ENCODE measurements around the gene GRIK4.
"Not testable (repeated sequence)": the region's sequence is repeated elsewhere in the genome, so short reads cannot be mapped to it uniquely, and the experiment has no call there.

Gene GRIK4

DNA sequence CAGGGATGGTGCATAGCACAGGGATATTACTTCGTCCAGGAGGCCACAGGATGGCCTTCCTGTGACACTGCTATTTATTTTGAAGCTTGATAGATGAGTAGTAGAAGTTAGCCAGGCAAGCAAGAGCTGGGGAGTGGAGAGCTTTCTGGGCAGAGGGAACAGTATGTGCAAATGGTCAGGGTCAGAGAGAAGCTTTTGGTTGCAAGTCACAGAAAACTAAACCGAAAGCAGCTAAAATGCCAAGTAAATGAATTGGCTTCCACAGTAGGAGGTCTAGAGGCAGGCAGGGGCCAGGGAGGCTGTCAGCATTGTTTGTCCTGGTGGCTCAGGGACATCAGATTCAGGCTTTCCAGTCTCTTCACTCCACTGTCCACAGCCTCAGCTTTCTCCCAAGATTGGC is 247.5 kb downstream of the GRIK4 start:
- no peak for DNase-seq

DNA sequence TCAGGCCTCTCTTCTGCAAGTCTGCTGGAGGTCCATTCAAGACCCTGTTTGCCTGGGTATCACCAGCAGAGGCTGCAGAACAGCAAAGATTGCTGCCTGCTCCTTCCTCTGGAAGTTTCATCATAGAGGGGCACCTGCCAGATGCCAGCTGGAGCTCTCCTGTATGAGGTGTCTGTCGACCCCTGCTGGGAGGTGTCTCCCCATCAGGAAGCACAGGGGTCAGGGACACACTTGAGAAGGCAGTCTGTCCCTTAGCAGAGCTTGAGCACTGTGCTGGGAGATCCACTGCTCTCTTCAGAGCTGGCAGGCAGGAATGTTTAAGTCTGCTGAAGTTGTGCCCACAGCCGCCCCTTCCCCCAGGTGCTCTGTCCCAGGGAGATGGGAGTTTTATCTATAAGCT is 254.2 kb downstream of the GRIK4 start:
- DNase-seq, result not testable (repeated sequence)

DNA sequence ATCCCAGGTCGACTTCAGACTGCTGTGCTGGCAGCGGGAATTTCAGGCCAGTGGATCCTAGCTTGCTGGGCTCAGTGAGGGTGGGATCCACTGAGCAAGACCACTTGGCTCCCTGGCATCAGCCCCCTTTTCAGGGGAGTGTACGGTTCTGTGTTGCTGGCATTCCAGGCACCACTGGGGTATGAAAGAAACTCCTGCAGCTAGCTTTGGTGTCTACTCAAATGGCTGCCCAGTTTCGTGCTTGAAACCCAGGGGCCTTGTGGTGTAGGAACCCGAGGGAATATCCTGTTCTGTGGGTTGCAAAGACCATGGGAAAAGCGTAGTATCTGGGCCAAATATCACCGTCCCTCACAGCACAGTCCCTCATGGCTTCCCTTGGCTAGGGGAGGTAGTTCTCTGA is 254.8 kb downstream of the GRIK4 start:
- no peak for DNase-seq

DNA sequence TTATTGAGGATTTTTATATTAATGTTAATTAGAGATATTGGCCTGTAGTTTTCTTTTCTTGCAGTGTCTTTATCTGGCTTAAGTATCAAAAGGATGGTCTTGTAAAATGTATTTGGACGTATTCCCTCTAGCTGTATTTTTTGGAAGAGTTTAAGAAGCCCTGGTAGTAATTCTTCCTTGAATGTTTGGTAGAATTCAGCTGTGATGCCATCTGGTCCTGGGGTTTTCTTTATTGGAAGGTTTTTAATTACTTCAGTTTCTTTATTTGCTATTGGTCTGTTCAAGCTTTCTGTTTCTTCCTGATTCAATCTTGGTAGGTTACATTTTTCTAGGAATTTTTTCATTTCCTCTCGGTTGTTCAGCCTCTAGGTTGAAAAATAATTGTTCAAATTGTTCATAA is 257.4 kb downstream of the GRIK4 start:
- DNase-seq, result no peak

DNA sequence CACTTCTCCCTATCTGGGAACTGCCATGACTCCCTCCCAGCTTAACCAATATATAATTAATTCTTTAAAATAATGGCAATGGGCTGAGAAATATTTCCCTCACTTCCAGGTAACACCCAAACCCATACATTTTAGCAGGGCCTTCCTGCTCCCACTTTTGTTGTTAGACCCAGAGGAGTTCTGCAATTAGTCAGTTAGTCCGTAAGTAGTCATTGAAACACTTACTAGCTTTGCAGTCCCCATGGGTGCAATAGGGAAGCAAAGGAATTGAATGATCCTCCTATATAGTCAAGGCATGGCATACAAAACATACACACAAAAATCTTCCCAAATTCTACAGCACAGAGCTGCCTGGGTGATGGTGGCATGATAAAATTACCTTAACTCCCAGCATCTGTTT is 258.4 kb downstream of the GRIK4 start:
- DNase-seq, result no peak

DNA sequence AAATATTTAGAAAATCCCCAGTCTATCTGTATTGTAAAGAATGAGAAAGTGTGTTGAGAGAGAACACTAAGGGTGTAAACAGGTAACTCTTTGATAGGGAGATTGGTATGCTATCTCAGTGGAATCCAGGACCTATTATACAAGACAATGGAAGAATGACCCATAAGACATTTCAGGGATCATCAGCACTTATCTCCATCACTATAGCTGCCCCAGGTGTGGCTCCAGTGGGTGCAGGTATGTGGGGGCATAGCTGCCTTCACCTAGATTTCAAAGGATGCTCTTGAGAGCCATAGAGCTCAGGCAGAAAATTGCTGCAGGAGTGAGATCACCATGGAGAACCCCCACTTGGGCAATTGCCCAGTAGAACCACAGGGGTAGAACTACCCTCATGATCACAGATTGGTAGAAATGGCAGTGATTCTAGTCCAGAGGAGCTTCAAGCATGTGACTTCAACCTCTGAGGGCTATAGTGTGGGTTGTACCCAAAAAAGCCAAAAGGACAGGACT is 260.1 kb downstream of the GRIK4 start:
- no peak for DNase-seq

DNA sequence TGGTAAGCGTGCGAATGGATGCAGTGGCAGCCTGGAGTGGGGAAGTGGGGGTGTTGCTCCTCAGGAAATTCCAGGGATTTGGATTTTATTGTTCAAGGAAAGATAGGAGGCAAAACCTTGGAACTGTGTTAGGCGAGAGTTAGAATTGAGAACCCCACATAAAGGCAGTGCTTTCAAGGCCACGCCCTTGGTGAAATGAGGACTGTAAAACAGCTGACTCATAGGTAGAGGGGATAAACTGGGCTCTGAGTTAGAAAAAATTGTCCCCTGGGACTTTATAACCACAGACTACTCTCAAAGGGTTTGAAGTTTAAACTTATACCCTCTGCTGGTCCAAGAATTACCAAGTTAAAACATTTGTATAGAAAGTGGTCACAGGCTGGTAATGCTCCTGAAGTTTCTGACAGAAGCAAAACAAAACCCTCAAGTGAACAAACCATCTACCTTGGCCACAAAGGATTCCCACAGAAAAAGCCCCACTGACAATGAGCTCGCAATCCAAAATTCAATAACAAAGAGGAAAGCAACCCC is 262.0 kb downstream of the GRIK4 start:
- no peak for DNase-seq

DNA sequence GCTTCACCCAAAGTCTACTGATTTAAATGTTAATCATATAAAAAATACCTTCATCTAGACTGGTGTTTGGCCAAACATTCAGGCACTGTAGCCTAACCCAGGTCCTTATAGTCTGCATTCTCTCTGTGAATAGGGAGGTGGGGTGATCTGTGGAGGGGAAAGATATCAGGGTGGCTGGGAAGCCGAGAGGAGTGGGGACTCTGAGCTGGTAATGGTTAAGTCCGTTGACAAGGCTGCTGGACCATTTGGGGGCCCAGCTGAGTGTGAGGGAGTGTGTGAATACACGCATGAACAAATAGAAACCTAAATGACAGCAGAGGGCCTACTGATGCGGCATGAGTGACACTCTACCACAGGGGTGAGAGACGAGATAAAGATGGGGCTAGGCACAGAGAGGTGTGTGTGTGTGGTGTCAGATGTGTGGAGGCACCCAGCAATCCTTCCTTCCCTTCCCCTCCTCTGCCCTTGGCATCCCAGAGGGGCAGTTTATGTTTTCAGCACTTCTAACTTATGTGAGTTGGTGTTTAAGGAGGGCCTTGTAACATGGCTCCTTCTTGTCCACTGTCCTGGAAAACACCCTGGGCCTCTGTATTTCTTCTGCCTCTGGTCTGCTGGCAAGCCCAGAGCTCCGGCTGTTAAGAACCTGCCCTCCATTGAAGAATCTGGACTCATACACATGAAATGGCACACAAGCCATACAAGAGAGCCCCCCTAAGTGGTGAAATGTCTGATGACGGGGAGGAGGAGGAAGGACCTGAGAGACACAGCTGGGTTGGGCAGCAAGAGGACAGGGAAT is 263.2 kb downstream of the GRIK4 start:
- DNase-seq, result no peak

DNA sequence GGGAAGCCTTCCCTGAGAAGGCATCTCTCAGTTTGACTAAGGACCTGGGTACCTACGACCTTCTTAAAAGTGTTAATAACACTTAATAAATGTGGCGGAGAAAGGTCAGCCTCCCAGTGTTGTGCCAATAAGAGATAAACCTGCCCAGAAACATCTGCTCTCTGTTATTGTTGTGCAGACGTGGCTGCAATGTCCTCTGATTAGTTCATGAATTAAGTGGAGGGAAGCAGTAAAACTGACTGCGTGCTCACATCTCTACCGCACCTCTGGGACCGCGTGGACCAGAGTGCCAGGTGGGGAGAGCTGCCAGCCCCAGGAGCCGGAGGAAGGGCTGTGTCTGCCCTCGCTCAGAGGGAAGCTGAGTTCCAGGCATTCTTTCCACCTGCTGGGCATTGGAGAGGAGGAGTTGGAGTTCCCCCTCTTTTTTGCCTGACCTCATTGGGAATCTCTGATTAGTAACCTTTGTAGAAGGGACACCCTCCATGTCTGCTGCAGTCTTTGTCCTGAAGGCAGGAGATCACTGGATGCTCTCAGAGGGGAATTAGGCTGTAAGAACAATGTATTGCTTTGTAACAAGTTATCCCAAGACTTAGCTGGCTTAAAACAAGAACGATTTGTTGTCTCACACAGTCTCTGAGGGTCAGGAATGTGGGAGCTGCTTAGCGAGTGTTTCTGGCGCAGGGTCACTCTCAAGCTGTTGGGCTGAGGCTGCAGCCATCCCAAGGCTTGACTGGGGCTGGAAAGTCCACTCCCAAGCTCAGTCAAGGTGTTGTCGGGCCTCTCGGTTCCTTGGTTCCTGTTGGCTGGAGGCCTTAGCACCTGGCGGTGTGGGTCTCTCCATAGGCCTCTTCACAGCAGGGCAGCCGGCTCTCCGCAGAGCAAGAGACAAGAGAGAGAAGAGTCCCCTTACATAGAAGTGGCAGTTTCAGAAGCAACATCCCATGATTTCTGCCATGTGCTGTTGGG is 264.7 kb downstream of the GRIK4 start:
- no peak for DNase-seq

DNA sequence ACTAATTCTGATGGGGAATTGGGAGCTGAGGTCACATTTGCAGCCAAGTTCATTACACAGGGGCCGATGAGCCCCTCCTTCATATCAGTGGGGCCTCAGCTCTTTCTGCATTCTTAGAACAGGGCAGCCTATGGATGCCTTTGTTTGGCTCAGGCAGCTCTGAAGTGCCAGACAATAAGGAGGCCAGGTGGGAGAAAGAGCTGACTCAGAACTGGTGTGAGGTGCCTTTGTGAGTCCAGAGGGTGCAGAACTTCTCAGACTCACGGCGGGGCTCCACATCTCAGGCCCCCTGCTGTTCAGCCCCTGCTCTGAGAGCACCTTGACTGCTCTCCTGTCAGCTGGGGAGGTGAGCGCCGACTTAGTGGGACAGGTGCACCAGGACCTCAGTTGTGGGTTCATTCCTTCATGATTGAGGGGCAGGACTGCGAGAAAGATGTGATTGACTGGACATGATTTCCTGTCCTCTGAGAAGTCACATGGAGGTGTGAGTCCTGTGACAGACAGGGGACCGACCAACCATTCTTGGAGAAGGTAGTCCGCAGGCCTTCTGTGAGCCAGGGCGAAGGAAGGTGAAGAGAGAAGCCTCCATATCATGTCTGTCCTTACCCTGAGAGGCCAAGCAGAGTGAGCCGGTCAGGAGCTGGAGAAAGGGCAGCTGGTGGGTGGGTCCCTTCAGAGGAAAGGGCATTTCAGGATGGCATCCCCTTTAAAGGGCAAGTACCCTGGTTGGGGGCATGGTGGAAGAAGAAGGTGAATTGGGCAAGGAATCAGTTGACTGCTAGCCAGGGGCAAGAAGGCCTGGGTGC is 267.3 kb downstream of the GRIK4 start:
- DNase-seq, result no peak

DNA sequence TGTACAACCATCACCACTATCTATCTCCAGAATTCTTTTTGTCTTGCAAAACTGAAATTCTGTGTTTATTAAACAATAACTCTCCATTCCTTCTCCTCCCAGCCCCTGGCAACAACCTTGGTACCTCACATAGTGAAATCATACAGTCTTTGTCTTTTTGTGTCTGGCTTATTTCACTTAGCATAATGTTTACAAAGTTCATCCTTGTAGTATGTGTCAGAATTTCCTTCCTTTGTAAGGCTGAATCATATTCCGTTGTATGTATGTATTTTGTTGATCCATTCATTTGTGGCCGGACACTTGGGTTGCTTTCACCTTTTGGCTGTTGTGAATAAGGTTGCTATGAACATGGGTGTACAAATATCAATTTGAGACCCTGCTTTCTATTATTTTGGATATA is 268.7 kb downstream of the GRIK4 start:
- DNase-seq, result no peak

DNA sequence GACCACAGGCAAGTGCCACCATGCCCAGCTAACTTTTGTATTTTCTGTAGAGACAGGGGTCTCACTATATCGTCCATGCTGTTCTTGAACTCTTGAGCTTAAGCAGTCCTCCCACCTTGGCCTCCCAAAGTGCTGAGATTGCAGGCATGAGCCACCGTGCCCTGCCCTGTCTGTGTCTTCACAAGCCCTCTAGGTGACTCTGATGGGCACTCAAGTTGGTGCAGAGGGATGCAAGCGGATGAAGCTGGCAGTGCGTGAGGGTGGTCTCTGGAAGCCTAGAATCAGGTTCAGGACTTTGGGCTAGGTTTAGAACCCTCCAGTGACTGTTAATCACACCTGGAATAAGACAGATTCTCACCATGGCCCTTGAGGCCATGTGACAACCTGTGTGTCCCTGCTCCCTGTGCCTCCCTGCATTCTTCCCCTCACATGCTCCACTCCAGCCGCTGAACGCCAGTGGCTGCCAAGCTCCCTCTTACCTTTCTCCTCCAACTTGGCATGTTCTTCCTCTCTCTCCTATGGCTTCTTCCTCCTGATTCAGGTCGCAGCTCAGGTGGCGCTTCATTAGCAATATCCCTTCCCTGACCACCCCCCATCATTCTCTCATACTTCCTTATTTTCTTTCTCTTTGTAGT is 270.1 kb downstream of the GRIK4 start:
- DNase-seq, result no peak

DNA sequence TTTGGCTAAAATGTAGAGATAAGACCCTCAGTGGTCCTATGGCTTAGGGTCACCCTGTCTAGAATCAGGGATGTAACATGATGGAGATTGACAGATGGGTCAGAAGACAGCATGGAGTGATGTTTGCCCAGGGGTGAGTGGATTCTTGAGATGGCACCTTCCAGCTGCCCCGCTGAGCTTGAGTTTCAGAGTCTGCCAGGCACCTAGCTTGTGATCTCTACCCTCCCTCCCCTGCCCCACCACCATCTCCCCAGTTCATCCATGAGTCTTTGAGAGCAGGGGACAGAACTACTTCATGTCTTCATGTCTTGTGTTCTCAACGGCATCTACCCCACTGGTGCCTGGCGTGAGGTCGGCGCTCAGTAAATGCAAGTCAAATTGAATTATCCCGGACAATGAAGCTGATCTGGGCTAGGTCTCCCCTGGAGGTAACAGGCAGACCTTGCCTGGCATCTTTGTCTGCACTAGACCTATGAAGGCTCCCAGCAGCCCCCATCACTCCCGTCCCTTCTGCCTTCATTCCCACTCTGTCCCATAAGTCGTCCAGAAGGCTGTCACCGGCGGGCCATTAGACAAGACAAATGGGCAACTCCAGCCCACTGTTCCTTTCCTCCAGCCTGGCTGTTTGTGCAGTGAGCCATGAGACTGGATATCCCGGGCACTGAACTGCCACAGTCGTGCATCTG is 273.2 kb downstream of the GRIK4 start:
- no peak for DNase-seq

DNA sequence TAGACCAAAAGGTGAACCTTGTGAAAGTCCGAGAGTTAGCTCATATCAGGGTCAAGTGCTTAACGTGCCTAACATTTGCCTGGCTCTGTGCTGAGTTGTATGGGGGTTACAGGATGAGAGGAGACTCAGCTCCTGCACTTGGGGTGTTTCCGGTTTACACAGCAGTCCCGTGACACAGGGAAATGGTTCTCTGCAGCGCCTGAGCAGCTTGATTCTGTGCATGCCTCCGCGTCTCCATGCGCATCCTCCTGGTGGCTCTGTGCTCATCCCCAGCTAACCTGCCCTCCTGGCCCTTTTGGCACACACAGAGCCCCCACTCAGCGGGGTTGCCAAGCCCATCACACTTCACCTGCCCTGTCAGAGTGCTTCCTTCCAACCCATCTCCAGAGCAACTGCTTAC is 274.0 kb downstream of the GRIK4 start:
- DNase-seq, result no peak

DNA sequence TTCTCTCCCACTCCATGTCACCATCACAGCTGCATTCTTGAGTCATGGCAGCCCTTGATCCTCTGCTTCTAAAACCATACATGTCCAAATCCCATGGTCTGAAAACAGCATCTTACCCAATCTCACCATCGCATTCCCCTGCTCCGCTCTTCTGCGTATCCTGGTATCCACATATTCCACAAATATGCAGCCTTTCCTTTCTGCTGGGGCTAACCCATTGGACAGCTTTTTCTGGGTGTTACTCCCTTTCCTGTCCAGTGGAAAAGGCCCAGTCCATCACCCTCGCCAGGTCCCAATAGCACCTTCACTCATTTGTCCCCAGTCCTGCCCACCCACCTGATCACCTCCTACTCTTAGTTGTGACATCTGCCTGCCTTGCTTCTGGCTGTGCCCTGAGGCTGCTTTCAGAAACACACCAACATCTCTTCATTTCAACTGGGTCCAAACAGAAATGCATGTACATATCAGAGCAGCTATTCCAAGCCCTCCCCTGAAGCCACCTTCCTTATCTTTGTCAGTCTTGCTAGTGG is 274.7 kb downstream of the GRIK4 start:
- no peak for DNase-seq

DNA sequence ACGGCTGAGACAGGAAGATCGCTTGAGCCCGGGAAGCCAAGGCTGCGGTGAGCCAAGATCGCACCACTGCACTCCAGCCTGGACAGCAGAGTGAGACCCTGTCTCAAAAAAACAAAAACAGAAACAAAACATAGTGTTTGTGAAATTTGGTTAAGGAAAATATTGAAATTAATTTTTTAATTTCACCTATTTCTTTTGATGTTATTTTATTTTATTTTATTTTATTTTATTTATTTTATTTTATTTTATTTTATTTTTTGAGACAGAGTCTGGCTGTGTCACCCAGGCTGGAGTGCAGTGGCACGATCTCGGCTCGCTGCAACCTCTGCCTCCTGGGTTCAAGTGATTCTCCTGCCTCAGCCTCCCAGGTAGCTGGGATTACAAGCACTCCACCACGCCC is 275.7 kb downstream of the GRIK4 start:
- not testable (repeated sequence) for DNase-seq

DNA sequence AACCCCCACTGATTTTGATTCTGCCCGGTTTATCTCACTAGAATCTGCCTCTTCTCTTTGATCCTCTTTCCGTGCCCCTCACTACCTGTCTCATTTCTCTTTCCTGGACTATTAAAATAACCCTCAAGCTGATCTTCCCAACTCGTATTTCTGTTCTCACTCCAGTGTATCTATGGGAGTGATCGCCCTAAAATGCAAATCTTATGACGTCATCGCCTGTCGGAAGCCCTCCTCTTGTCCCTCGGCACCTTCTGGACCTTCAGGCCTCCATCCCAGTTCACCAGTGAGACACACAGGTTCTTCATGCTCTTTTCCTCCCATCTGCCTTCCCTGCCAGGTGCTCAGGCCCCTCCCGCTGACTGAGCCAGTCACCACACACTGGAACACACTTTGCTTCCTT is 277.8 kb downstream of the GRIK4 start:
- no peak for DNase-seq

DNA sequence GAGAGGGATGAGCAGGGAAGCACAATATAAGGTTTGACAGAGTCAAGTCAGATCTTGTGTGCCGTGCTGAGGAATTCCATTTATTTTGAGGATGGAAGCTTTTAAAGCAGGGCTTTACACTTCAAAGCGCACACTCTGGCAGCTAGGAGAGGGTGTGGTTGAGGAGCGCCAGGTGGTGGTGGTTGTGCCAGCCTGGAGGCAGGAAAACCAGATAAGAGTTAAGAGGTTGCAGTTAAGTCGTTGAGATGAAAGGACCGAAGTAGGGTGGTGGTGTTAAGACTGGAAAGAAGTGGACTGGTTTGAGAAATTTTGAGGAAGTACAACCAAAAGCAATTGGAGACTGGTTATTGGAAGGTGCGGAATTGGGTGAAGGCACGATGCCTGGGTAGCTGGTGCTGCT is 280.8 kb downstream of the GRIK4 start:
- no peak for DNase-seq

DNA sequence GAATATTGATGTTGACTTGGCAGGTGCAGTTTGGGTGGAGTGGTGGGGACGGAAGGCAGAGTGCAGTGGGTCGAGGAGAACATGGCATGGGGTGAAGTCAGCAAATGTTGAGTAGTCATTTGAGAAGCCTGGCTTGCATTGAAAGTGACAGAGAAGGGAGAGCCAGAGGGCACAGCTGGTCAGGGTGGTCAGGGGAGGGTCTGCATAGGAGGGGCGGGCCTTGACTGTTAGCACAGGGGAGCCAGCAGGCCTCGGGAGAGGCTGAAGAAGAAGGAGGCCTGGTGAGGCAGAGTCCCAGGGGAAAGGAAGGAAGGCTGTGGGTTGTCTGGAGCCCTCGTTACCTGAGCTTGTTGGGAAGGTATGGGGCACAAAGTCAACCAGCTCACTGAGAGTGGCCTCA is 281.6 kb downstream of the GRIK4 start:
- no peak for DNase-seq

DNA sequence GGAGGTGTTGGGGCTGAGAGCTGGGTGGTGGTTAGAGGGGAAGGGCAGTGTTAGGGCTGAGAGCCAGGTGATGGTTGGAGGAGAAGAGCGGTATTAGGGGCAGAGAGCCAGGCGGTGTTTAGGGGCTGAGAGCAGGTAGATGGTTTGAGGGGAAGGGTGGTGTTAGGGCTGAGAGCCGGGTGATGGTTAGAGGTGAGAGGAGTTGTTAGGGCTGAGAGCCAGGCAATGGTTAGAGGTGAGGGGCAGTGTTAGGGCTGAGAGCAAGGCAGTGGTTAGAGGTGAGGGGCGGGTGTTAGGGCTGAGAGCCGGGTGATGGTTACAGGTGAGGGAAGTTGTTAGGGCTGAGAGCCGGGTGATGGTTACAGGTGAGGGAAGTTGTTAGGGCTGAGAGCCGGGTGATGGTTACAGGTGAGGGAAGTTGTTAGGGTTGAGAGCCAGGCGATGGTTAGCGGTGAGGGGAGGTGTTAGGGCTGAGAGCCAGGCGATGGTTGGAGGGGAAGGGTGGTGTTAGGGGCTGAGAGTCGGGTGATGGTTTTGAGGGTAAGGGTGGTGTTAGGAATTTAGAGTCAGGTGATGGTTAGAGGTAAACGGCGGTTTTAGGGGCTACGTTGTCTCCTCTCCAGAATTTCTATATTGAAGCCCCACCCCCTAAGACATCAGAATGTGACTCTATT is 282.4 kb downstream of the GRIK4 start:
- no peak for DNase-seq

DNA sequence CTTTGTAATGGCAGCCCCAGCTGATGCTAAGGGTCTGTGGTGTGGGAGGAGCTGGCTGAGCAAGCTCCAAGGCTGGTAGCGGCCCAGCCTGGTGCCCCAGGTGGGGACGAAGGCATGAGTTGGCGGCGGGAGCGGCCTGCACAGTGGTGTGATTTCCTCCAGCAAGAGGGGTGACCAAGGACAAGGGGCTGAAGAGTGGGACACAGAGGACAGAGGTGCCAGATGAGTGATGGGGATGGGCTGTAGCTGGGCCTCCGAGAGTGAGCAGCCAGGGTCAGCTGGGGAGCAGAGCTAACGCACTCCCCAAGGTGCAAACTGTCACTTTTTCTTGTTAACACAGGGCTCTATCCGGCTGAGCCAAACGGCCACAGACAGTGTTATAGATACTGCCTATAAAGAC is 283.2 kb downstream of the GRIK4 start:
- no peak for DNase-seq
